Measurements from ENCODE around the gene GRIP2.

Gene GRIP2

GRCh38 chr3:14455571-14456317 is 84.4 kb downstream of the GRIP2 start:
- no peak for DNase-seq (ENCODE audit: low read depth)
- TF ChIP-seq CTCF (IDR thresholded peaks at IDR 0.05; ENCODE audit: low read depth, low read length) = no peak
- no peak for TF ChIP-seq MAX (IDR thresholded peaks at IDR 0.05; ENCODE audit: low read depth, low read length)
- no peak for TF ChIP-seq POLR2A (IDR thresholded peaks at IDR 0.05; ENCODE audit: extremely low read depth, insufficient read length)
- no peak for TF ChIP-seq MYC (IDR thresholded peaks at IDR 0.05; ENCODE audit: low read depth, low read length)
- no peak overlapping the region for H3K4me3 ChIP-seq (ENCODE audit: low read depth, low read length)

GRCh38 chr3:14454639-14455310 is 85.4 kb downstream of the GRIP2 start:
- no peak for DNase-seq (ENCODE audit: low read depth)
- TF ChIP-seq POLR2A (IDR thresholded peaks at IDR 0.05; ENCODE audit: extremely low read depth, insufficient read length) (no peak), MYC (IDR thresholded peaks at IDR 0.05; ENCODE audit: low read depth, low read length) (no peak), MAX (IDR thresholded peaks at IDR 0.05; ENCODE audit: low read depth, low read length) (no peak), CTCF (IDR thresholded peaks at IDR 0.05; ENCODE audit: low read depth, low read length) (no peak)
- H3K4me3 ChIP-seq (ENCODE audit: low read depth, low read length) = no peak overlapping the region

GRCh38 chr3:14453876-14454638 is 86.1 kb downstream of the GRIP2 start:
- TF ChIP-seq POLR2A (IDR thresholded peaks at IDR 0.05; ENCODE audit: extremely low read depth, insufficient read length) (no peak), MYC (IDR thresholded peaks at IDR 0.05; ENCODE audit: low read depth, low read length) (no peak), MAX (IDR thresholded peaks at IDR 0.05; ENCODE audit: low read depth, low read length) (no peak), CTCF (IDR thresholded peaks at IDR 0.05; ENCODE audit: low read depth, low read length) (no peak)
- no peak overlapping the region for H3K4me3 ChIP-seq (ENCODE audit: low read depth, low read length)
- DNase-seq (ENCODE audit: low read depth) = no peak

GRCh38 chr3:14452740-14453710 is 87.1 kb downstream of the GRIP2 start:
- no peak overlapping the region for H3K4me3 ChIP-seq (ENCODE audit: low read depth, low read length)
- DNase-seq (ENCODE audit: low read depth) = no peak
- TF ChIP-seq POLR2A (IDR thresholded peaks at IDR 0.05; ENCODE audit: extremely low read depth, insufficient read length) (no peak), MAX (IDR thresholded peaks at IDR 0.05; ENCODE audit: low read depth, low read length) (no peak), MYC (IDR thresholded peaks at IDR 0.05; ENCODE audit: low read depth, low read length) (no peak), CTCF (IDR thresholded peaks at IDR 0.05; ENCODE audit: low read depth, low read length) (no peak)
